Memory B cell (primary cell): ENCODE results near the gene RNF144A.

Experiments
- ATAC-seq: fragments of 150-1000 bp; cut with Tn5 transposase; 2 replicates; pipeline ENCODE4 v1.10.0; 2021; ENCODE audit warnings: low read depth, mild to moderate bottlenecking, moderate library complexity
- DNase-seq, 2 donors: peaks; one replicate each; pipeline ENCODE4 v3.0.0; 2022; ENCODE audit warnings: low spot score in 2 of 2
- H3K27ac Mint-ChIP-seq: one replicate; pipeline ENCODE4 v1.8.0; 2022; ENCODE audit warnings: mild to moderate bottlenecking, moderate library complexity, mixed read lengths
- H3K27me3 Mint-ChIP-seq: one replicate; pipeline ENCODE4 v1.8.0; 2022; ENCODE audit warnings: mixed read lengths
- H3K36me3 Mint-ChIP-seq: one replicate; pipeline ENCODE4 v1.8.0; 2022; ENCODE audit warnings: mild to moderate bottlenecking, mixed read lengths
- H3K4me1 Mint-ChIP-seq: one replicate; pipeline ENCODE4 v1.8.0; 2022; ENCODE audit warnings: mixed read lengths
- H3K4me3 Mint-ChIP-seq: one replicate; pipeline ENCODE4 v1.8.0; 2022; ENCODE audit warnings: mild to moderate bottlenecking, moderate library complexity, mixed read lengths
- H3K9me3 Mint-ChIP-seq: one replicate; pipeline ENCODE4 v1.8.0; 2022; ENCODE audit warnings: mixed read lengths

Gene RNF144A

DNA sequence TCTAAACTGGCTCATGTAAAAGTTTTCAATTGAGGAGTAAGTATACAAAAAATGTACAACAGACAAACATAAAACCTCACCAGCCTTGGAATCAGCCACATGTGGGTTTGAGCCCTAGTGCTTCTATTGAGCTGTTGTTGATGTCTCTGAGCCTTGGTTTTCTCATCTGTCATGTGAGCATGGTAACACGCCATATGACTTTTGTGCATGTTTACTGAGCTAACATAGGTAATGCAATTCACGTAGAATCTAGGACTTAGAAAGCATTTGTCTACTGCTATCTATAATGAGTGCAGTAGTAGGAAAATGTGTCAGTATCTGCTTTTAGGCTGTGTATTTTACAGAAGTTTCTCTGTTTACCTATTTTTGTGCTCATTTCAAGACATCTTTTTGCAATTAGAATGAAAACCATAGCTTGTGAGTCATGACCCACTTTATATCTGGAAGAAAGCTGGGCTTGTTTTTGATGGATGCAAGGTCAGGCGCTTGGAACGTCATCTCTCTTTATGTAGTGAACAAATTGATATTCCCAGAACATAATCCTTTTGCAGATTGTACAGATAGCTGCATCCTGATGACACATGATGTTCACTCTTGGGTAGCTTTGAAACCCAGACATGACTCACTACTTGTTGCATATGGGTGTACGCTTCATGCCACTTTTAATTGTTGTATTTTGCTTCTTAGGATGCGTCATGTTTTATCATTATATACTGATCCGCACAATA is 94.3 kb downstream of the RNF144A start:
- no peaks in the 10 kb centered on the region for H3K36me3 Mint-ChIP-seq
- H3K27ac Mint-ChIP-seq: no peak overlapping the region
- no peak overlapping the region for H3K4me3 Mint-ChIP-seq
- peaks cover 2% of the 10 kb centered on the region for H3K27me3 Mint-ChIP-seq
- no peaks in the 10 kb centered on the region for H3K9me3 Mint-ChIP-seq
- peaks cover 8% of the 10 kb centered on the region for H3K4me1 Mint-ChIP-seq
- ATAC-seq (no peak), DNase-seq (no peak)

DNA sequence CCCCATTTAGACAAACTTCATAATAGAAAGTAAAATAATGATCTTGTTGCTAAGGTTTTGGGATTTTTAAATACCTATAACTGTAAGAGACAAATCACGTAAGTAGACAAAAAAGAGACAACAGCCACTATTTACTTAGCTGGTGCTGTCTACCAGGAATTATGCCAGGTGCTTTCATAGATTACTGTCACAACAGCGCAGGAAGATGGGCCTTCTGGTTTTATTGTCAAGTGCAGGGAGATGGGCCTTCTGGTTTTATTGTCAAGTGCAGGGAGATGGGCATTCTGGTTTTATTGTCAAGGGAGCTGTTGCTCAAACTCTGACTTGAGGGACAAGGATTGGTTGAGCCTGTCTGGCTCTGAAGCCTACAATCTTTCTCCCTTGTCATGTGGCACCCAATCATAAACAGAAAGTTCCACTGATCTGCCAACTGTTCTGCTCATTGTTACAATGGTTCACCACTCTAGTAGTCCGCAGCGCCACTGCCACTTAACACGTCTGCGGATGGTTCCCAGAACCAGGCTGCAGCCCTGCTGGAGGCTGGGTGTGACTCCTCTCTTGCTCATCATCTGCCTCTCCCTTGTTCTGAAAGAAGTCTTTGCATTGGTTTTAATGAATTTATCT is 95.0 kb downstream of the RNF144A start:
- Mint-ChIP-seq H3K9me3 (no peaks in the 10 kb centered on the region), H3K27ac (no peak overlapping the region), H3K36me3 (no peaks in the 10 kb centered on the region), H3K4me3 (no peak overlapping the region), H3K4me1 (peaks cover 7% of the 10 kb centered on the region), H3K27me3 (peaks cover 2% of the 10 kb centered on the region)
- no peak for DNase-seq
- no peak for ATAC-seq

DNA sequence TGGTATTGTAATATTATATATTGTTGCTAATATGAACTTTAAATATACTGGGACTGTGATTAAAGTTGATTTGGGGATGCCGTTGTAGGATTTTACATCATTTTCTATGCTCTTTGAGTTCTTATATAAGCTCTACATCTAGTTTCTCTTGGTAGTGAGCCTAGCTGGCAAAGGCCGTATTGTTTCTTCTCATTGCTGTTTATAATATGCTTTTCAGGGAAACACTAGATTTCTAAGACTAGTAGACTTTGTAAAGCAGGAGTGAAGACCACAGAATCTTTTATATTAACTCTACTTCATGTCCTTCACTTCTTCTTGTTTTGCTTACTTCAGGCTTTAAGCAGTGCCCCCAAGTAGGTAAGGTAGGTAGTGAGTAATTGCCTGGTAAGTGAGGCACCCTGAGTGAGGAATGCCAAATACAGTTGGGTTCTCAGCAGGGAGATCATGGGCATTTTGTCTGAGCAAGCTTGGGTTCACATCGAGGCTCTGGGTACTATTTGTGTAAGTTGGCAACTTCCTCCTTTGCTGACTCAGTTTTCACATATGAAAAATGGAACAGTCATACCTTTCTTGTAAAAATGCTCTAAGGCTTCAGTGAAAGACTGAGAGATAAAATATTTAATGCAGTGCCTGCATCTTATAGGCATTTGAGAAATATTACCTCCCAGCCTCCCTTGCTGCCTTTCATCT is 96.4 kb downstream of the RNF144A start:
- H3K9me3 Mint-ChIP-seq: no peaks in the 10 kb centered on the region
- H3K27ac Mint-ChIP-seq: no peak overlapping the region

DNA sequence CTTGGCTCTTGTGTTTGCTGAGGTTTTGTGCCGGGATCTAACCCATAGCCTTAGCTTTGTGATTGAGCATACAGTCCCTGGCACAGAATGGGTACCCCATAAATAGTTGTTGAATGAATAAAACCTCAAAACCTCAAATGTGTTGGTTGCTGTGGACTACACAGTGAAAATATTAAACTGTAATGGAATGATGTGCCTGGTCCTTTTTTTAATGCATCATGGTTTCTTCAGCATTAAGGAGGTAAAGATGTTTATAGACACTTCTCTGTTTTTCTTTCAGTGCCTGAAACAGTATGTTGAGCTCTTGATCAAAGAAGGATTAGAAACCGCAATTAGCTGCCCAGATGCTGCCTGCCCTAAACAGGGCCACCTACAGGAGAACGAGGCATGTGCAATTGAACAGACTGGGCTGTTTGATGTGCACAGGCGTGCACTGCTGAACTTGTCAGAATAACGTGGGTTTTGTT is 97.0 kb downstream of the RNF144A start:
- no peaks in the 10 kb centered on the region for H3K9me3 Mint-ChIP-seq
- no peak overlapping the region for H3K27ac Mint-ChIP-seq
- DNase-seq: no peak
- H3K4me1 Mint-ChIP-seq: peaks cover 3% of the 10 kb centered on the region
- H3K27me3 Mint-ChIP-seq: peaks cover 2% of the 10 kb centered on the region
- no peaks in the 10 kb centered on the region for H3K36me3 Mint-ChIP-seq
- ATAC-seq: peak; percentile 76
- no peak overlapping the region for H3K4me3 Mint-ChIP-seq

More for the DNA sequence above, 96.4 kb downstream of the RNF144A start:
- DNase-seq: no peak
- H3K4me1 Mint-ChIP-seq: peaks cover 3% of the 10 kb centered on the region
- no peak overlapping the region for H3K4me3 Mint-ChIP-seq
- peaks cover 2% of the 10 kb centered on the region for H3K27me3 Mint-ChIP-seq
- H3K36me3 Mint-ChIP-seq: no peaks in the 10 kb centered on the region
- ATAC-seq: no peak

DNA sequence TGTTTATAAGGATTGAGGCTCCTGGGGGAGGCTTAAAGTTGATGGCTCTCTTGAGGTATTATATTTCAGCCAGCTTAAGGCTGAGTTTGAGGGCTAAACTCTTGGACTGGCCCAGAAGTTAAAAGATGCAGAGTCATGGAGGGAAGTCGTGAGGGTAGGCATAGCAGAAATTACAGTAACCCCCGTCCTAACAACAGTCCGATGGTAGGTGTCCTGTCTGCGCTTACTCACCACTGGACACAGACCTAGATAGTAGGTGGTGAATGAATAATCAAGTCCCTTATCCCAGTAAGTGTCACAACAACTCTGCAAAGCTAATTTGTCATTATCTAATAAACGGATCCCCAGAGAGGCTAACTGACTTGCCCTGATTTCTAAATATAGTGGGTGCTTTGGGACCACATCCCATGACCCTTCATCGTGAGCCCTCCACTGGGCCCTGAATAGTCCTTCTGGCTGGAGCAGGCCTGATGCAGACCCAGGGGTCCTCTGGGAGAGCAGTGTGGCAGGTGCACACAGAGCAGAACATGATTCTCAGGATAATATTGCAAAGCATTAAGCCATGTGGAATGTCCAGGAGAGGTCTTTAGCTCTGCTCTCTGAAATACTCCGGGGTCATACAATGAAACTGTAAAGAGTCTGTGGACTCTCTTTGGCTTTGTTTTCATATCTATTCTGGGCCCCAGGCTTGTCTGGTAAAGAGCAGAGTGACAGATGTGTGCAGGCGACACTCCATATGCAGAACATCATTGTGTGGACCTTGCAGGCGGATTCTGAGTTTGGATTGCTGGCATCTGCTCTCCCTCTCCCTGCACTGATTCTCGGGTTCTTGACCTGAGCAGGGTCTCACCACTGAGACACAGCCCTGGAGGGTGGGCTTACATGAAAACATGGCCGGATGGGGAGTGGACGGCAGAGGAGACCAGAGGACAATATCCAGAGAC is 98.1 kb downstream of the RNF144A start:
- peaks cover 2% of the 10 kb centered on the region for H3K27me3 Mint-ChIP-seq
- H3K36me3 Mint-ChIP-seq: no peaks in the 10 kb centered on the region
- no peak for DNase-seq
- no peak for ATAC-seq
- H3K4me1 Mint-ChIP-seq: peaks cover 3% of the 10 kb centered on the region
- no peak overlapping the region for H3K4me3 Mint-ChIP-seq
- H3K9me3 Mint-ChIP-seq: no peaks in the 10 kb centered on the region
- H3K27ac Mint-ChIP-seq: no peak overlapping the region

DNA sequence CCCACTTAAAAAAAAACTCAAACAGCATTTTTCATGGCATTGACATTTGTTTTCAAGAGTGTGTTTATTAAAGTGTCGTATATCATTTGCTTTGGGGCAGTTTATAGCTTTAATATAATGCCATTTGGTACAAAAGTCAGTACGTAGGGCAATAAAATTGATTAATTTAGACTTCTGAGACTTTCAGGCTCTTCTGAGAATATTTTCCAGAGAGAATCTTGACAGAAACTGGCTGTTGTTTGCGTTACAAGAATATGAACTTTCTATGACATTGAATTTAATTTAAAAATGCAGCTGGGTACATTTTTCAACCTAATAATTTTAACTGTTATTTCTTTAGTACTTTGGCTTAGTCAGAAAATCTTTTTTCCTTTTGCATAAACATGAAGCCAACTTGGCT is 98.9 kb downstream of the RNF144A start:
- H3K4me1 Mint-ChIP-seq: peaks cover 3% of the 10 kb centered on the region
- ATAC-seq: no peak
- no peak overlapping the region for H3K4me3 Mint-ChIP-seq
- no peaks in the 10 kb centered on the region for H3K36me3 Mint-ChIP-seq
- no peaks in the 10 kb centered on the region for H3K9me3 Mint-ChIP-seq
- no peaks in the 10 kb centered on the region for H3K27me3 Mint-ChIP-seq
- DNase-seq: no peak
- no peak overlapping the region for H3K27ac Mint-ChIP-seq

DNA sequence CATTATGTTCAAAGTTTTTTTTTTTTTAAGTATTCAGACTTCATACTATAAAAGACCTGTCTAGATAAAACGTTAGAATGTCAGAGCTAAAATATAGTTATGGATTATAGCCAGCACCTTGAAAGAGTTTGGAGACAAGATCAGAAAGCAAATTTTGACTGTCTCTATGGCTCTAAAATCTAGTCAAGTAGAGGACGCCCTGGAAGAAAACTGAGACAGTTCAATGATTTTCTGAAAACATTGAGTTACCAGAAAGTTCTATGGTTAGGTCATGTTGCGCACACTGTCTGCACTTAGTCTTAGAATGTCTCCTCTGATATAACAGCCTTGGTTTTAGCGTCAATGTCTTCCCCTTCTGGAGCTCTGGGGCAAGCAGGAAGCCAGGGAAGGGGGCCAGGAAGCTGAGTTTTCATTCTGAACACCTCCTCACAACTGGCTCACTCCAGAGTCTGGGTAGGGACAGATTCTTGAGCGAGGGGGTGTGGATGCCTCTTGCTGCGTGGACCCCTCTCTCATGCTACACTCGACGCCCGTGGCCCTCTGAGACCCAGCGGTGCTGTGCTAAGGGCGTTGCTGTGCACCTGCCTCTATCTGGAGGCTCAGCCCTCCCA is 99.5 kb downstream of the RNF144A start:
- H3K9me3 Mint-ChIP-seq: no peaks in the 10 kb centered on the region

DNA sequence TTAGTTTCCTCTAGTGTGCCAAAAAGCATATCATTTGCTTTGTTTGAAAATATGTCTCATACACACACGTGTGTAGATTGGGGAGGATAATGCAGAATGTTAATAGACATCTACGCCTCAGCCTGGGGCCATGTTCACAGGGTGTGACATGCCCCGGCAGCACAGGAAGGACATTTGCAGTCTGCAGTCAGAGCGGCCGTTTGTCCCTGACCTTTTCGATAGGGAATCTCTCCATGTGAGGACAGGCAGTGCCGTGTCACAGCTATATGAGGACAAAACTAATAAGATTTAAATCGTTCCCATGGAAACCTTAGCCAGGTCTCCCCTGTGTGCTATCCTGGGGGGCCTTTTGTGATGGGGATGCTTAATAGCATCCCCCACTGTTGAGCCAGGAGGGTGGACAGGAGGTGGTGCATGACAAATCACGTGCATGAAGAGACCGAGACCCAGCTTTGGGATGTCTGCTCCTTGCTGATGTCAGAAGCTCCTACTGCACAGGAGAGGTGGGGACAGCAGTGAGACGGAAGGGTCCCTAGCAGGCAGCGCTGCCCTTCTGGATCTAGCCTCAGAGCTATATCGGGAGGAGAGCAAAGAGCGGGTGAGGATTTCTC is 100.6 kb downstream of the RNF144A start:
- no peak for ATAC-seq
- Mint-ChIP-seq H3K27ac (no peak overlapping the region), H3K4me3 (no peak overlapping the region), H3K27me3 (no peaks in the 10 kb centered on the region), H3K4me1 (peaks cover 3% of the 10 kb centered on the region), H3K9me3 (no peaks in the 10 kb centered on the region), H3K36me3 (no peaks in the 10 kb centered on the region)
- DNase-seq: no peak

More for the DNA sequence above, 99.5 kb downstream of the RNF144A start:
- no peak for DNase-seq
- H3K4me1 Mint-ChIP-seq: peaks cover 3% of the 10 kb centered on the region
- ATAC-seq: no peak
- no peak overlapping the region for H3K27ac Mint-ChIP-seq
- H3K4me3 Mint-ChIP-seq: no peak overlapping the region
- no peaks in the 10 kb centered on the region for H3K27me3 Mint-ChIP-seq
- H3K36me3 Mint-ChIP-seq: no peaks in the 10 kb centered on the region

DNA sequence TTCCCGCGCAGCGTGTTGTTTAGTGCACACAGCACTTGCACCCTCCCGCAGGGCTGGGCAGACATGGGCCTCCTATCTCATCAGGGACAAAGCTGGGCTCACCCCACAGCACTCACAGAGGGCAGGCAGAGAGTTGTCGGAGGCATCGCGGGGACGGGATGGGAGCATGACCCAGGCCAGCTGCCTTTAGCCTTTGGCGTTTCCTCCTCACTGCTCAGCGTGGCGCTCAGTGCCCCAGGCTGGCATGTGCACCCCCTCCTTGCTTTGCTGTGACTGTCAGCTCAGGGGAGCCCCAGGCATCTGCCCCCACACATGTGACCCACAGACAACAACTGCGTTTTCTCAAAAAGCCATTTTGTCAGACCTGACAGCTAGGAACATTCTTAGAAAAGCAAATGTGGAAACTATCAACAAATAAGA is 101.1 kb downstream of the RNF144A start:
- H3K9me3 Mint-ChIP-seq: no peaks in the 10 kb centered on the region
- H3K27me3 Mint-ChIP-seq: no peaks in the 10 kb centered on the region
- ATAC-seq (no peak), DNase-seq (no peak)
- H3K4me1 Mint-ChIP-seq: peaks cover 3% of the 10 kb centered on the region
- no peak overlapping the region for H3K4me3 Mint-ChIP-seq
- peaks cover 1% of the 10 kb centered on the region for H3K36me3 Mint-ChIP-seq
- H3K27ac Mint-ChIP-seq: no peak overlapping the region

DNA sequence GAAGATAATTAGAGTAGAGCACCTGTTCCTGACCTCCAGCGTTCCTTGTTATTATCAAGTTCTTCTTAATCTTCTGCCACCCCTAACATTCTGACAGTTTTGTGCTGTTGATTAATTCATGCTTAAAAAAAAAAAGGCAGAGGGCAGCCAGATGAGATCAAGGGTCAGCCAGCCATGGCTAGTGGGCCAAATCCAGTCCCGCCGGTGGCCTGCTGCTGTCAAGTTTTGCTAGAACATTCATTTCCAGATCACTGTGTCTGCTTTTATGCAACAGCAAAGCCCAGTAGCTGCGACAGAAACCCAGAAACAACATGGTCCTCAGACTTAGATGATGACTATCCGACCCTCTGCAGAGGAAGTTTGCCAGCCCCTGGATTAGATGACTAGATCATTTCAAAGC is 101.6 kb downstream of the RNF144A start:
- ATAC-seq (no peak), DNase-seq (no peak)
- H3K27ac Mint-ChIP-seq: no peak overlapping the region
- H3K9me3 Mint-ChIP-seq: no peaks in the 10 kb centered on the region
- peaks cover 3% of the 10 kb centered on the region for H3K4me1 Mint-ChIP-seq
- H3K27me3 Mint-ChIP-seq: no peaks in the 10 kb centered on the region
- H3K4me3 Mint-ChIP-seq: no peak overlapping the region
- peaks cover 1% of the 10 kb centered on the region for H3K36me3 Mint-ChIP-seq

DNA sequence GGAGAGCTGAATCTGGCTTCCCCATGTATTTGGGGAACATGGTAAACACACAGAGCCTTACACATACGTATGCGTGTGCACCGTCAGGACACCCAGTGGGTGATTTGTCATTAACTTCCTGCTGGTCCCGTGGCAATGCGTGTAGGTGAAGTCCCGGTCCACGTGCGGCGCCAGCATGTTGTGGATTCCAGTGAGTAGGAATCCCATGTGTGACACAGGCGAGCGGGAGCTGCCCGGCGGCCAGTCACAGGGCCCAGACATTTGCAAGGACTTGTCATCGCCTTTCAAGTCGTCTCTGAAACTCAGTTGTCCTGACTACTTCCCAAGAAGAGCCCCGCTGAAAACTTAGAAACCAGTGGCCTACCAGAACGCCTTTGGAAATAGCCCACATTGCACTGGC is 102.0 kb downstream of the RNF144A start:
- no peaks in the 10 kb centered on the region for H3K9me3 Mint-ChIP-seq
- no peaks in the 10 kb centered on the region for H3K27me3 Mint-ChIP-seq
- H3K27ac Mint-ChIP-seq: no peak overlapping the region
- H3K4me3 Mint-ChIP-seq: no peak overlapping the region
- peaks cover 1% of the 10 kb centered on the region for H3K36me3 Mint-ChIP-seq
- DNase-seq (no peak), ATAC-seq (no peak)
- peaks cover 3% of the 10 kb centered on the region for H3K4me1 Mint-ChIP-seq

DNA sequence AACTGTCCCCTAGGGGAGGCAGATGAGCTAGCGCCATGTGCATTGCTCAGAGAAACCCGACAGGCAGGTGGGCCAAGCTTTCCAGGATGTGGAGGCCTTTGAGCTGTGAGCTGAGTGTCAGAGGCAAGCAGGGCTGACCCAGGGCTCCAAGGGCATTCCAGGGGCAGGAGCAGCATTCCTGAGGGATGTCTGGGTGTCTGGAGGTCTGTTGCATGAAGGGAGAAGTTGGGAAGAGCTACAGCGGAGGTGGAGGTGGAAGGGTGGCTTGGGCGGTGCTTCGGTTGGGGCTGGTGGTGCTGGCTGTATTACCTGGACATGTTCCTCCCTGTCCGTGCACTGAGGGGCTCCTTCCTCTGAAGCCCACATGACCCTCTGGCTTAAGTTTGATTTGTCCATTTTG is 102.8 kb downstream of the RNF144A start:
- Mint-ChIP-seq H3K9me3 (no peaks in the 10 kb centered on the region), H3K27me3 (no peaks in the 10 kb centered on the region), H3K27ac (no peak overlapping the region), H3K4me3 (no peak overlapping the region), H3K36me3 (peaks cover 1% of the 10 kb centered on the region), H3K4me1 (no peaks in the 10 kb centered on the region)
- ATAC-seq (no peak), DNase-seq (no peak)

DNA sequence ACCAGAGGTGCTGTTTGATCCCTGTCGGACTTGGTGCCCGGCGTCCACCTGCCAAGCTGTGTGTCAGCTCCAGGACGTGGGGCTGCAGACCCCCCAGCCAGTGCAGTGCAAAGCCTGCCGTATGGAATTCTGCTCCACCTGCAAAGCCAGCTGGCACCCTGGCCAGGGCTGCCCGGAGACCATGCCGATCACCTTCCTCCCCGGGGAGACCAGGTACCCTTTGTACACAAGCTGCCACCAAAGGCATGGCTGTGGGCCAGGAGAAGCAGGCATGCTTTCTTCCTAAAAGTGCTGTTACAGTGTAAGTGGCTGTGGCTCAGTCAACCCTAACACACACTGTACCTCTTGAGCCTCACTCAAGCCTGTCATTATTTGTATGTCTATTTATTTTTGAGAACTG is 103.3 kb downstream of the RNF144A start:
- Mint-ChIP-seq H3K27me3 (no peaks in the 10 kb centered on the region), H3K36me3 (peaks cover 1% of the 10 kb centered on the region), H3K4me3 (no peak overlapping the region), H3K27ac (no peak overlapping the region), H3K4me1 (no peaks in the 10 kb centered on the region), H3K9me3 (no peaks in the 10 kb centered on the region)
- ATAC-seq (no peak), DNase-seq (no peak)
